Sigmoid colon (tissue), 7 donors: Measurements from ENCODE around the gene ZNF774. TPM values are rescaled to one million over a fixed set of nuclear protein-coding genes. Genes with fewer than 3 reads are reported as not detected.

Source experiments
- DNase-seq: peaks from one replicate; pipeline ENCODE4 v3.0.0-alpha.2; 2019
- H3K27ac ChIP-seq, 4 donors: fragments of 200-600 bp; sonication (generic); one replicate each; pipeline ENCODE4 v1.5.1; 2016 to 2019; ENCODE audit warnings: mild to moderate bottlenecking in 1 of 4
- H3K27me3 ChIP-seq, 3 donors: fragments of 200-600 bp; sonication (generic); one replicate each; pipeline ENCODE4 v1.5.1; 2019; ENCODE audit warnings: mild to moderate bottlenecking in 1 of 3
- H3K36me3 ChIP-seq, 4 donors: fragments of 200-600 bp; sonication (generic); one replicate each; pipeline ENCODE4 v1.5.1; 2016 to 2019
- H3K4me1 ChIP-seq, 4 donors: fragments of 200-600 bp; sonication (generic); one replicate each; pipeline ENCODE4 v1.5.1; 2017 to 2019
- H3K4me3 ChIP-seq, 4 donors: fragments of 200-600 bp; sonication (generic); one replicate each; pipeline ENCODE4 v1.5.1; 2017 to 2019; ENCODE audit warnings: mild to moderate bottlenecking in 2 of 4, moderate library complexity in 1 of 4
- H3K9me3 ChIP-seq, 4 donors: fragments of 200-600 bp in 3 of 4; sonication (generic) in 3 of 4; one replicate each; pipeline versions ENCODE4 v1.5.1 to v1.6.1; 2013 to 2019
- EP300 ChIP-seq, 4 donors: sonication (generic); formaldehyde crosslinking; IDR thresholded peaks; one replicate each; pipeline ENCODE4 v1.6.1; 2017; ENCODE audit warnings: antibody characterized with exemption in 4 of 4
- POLR2A ChIP-seq, 2 donors: fragments of 450-650 bp; IDR thresholded peaks; one replicate each; pipeline ENCODE4 v1.6.1; 2016; ENCODE audit warnings: antibody characterized with exemption in 2 of 2, mild to moderate bottlenecking in 2 of 2, moderate library complexity in 2 of 2
- POLR2AphosphoS5 ChIP-seq, 4 donors: sonication (generic); formaldehyde crosslinking; IDR thresholded peaks; one replicate each; pipeline ENCODE4 v1.6.1; 2017; ENCODE audit warnings: antibody characterized with exemption in 4 of 4
- WGBS, 2 donors: extraction: QIAGEN DNeasy Blood & Tissue Kit; methylation state at CpG; one replicate each; pipeline ENCODE4 v1.1.7; 2013; 5-methylcytosine and 5-hydroxymethylcytosine counted together
- intact Hi-C: fragments of 100-400 bp; cut with DNase I; formaldehyde crosslinking; loops from one replicate; pipeline ENCODE4 v1.15.1; 2023
- polyA plus RNA-seq, 3 donors: library from polyadenylated mRNA; stranded (reverse); fragments of 200-250 nt; gene quantifications; one replicate each; pipeline ENCODE4 v1.2.3, GENCODE V29; 2013
- total RNA-seq, 4 donors: library from RNA; depleted of rRNA; stranded (reverse); fragments of >200 nt; gene quantifications; one replicate each; pipeline ENCODE4 v1.1.0, GENCODE V29; 2016
- TF ChIP-seq, protein P1 (sequence below), 4 experiments: fragments of 450-650 bp in 3 of 4; fragments of 200-600 bp in 1 of 4; IDR thresholded peaks; one replicate each; pipeline ENCODE4 v1.5.1; 2016 to 2019; ENCODE audit warnings: antibody characterized with exemption in 4 of 4, mild to moderate bottlenecking in 3 of 4, moderate library complexity in 2 of 4
- donor health status: healthy with polysubstance abuse.
- donor health status: Bipolar disorder and iron deficiency.
- donor health status: healthy.

The ZNF774 gene
- total and polyA plus RNA-seq, 7 donors: 1.4 to 4.3 (median 2.3) TPM

DNA sequence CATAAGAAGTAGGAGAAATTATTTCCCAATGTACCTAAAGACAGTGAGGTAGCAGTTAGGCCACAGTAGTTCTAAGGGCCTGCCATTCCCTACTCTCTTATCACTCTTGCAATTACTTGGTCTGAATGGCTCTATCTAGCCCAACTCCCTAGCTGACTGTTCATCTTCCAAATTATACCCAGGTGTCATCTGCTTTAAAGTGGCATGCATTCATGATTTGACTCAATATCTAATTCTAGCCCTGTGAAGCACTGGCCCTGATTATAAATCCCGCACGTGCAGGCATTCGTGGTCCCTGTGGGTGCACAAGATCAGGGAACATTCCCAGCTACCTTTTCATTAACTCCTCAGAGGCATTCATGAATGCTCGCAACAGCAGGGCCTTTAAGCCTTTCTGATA lies 43.1 kb upstream of the ZNF774 start:
- WGBS, 2 donors: 95% methylated on average over 4 of the region's 4 CpGs
- intact Hi-C loops: no loop called here
- no peak for DNase-seq
- H3K36me3 ChIP-seq: no peaks in the 10 kb centered on the region
- no peak overlapping the region for H3K27ac ChIP-seq
- TF ChIP-seq, protein P1, sequence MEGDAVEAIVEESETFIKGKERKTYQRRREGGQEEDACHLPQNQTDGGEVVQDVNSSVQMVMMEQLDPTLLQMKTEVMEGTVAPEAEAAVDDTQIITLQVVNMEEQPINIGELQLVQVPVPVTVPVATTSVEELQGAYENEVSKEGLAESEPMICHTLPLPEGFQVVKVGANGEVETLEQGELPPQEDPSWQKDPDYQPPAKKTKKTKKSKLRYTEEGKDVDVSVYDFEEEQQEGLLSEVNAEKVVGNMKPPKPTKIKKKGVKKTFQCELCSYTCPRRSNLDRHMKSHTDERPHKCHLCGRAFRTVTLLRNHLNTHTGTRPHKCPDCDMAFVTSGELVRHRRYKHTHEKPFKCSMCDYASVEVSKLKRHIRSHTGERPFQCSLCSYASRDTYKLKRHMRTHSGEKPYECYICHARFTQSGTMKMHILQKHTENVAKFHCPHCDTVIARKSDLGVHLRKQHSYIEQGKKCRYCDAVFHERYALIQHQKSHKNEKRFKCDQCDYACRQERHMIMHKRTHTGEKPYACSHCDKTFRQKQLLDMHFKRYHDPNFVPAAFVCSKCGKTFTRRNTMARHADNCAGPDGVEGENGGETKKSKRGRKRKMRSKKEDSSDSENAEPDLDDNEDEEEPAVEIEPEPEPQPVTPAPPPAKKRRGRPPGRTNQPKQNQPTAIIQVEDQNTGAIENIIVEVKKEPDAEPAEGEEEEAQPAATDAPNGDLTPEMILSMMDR (IDR thresholded peaks at IDR 0.05): no peak
- TF ChIP-seq POLR2A (IDR thresholded peaks at IDR 0.05): no peak
- no peak for TF ChIP-seq EP300 (IDR thresholded peaks at IDR 0.05)
- no peak for TF ChIP-seq POLR2AphosphoS5 (IDR thresholded peaks at IDR 0.05)
- H3K27me3 ChIP-seq: no peaks in the 10 kb centered on the region
- no peaks in the 10 kb centered on the region for H3K9me3 ChIP-seq
- H3K4me1 ChIP-seq: no peaks in the 10 kb centered on the region
- no peak overlapping the region for H3K4me3 ChIP-seq

DNA sequence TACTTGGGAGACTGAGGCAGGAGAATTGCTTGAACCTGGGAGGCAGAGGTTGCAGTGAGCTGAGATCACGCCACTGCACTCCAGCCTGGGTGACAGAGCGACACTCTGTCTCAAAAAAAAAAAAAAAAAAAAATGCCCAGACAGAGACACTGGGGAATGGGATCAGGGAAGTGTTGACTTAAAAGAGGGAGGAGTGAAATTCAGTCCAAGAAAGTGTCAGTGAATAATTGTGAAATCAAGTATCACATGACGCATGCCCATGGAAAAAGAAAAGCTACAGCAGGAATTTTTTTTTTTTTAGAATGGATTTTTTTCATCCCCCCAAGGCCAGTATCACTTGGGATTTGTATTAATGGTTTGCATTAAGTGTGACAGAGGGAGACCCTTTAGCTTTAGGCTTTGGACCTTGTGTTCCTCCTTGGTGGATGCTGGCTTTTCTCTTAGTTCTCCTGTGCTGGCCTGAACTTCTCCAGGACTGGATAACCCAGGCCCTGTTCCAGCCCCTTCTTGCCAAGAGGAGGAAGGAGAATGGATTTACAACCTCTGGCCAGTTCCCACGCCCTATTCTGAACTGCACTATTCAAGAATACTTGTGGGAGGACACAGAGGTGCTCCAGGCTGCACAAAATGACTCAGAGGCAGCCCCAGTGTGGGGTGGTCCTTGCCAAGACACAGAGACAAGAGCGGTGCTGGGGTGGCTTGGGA lies 36.7 kb upstream of the ZNF774 start:
- H3K4me3 ChIP-seq: no peak overlapping the region
- no peaks in the 10 kb centered on the region for H3K36me3 ChIP-seq
- peak; percentile 97 for DNase-seq
- no peaks in the 10 kb centered on the region for H3K27me3 ChIP-seq
- H3K27ac ChIP-seq: peak overlapping the region; percentile 82 to 85 (median 84)
- intact Hi-C loops: loop anchor here (5.0 to 10.0 kb wide), 3 partner anchors 47 to 569 kb away; partner anchors contain the start of gene FES
- TF ChIP-seq EP300 (IDR thresholded peaks at IDR 0.05) (peak in 3 of 4 donors; percentile 62 to 70 (median 70)), POLR2AphosphoS5 (IDR thresholded peaks at IDR 0.05) (peak; percentile 73 to 89 (median 84)), POLR2A (IDR thresholded peaks at IDR 0.05) (no peak)
- TF ChIP-seq, protein P1 (IDR thresholded peaks at IDR 0.05): no peak
- H3K4me1 ChIP-seq: peaks cover 0 to 35% (median 33%) of the 10 kb centered on the region in 4 donors
- 37 to 50% methylated on average over 5 of the region's 5 CpGs for WGBS, 2 donors
- no peaks in the 10 kb centered on the region for H3K9me3 ChIP-seq

DNA sequence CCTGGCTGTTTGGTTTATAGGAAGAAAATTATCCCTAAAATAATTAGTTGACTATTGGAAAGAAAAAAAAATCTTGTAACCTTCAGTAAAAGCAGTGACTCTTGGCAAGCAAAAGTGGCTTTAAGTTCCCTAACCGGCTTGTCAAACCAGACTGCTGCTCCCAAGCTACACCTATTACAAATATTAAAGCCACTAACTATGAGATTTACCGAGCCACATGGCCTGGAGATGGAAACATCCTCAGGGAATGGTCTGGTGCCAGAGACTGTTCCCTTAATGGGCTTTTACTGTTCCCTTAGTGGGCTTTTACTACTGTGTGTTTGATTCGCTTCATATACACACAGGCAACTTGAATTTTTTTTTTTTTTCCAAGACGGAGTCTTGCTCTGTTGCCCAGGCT lies 35.9 kb upstream of the ZNF774 start:
- H3K9me3 ChIP-seq: no peaks in the 10 kb centered on the region
- H3K27ac ChIP-seq: peak overlapping the region; percentile 82 to 85 (median 84)
- no peaks in the 10 kb centered on the region for H3K36me3 ChIP-seq
- TF ChIP-seq POLR2AphosphoS5 (IDR thresholded peaks at IDR 0.05): peak; percentile 14 to 80 (median 62)
- peak in 1 of 4 donors; percentile 62 for TF ChIP-seq EP300 (IDR thresholded peaks at IDR 0.05)
- TF ChIP-seq POLR2A (IDR thresholded peaks at IDR 0.05): no peak
- peaks cover 0 to 36% (median 34%) of the 10 kb centered on the region in 4 donors for H3K4me1 ChIP-seq
- no peak overlapping the region for H3K4me3 ChIP-seq
- intact Hi-C loops: loop anchor here (5.0 to 10.0 kb wide), 3 partner anchors 46 to 569 kb away; partner anchors contain the start of gene FES
- H3K27me3 ChIP-seq: no peaks in the 10 kb centered on the region
- peak; percentile 80 for DNase-seq
- 20 to 53% methylated on average over 4 of the region's 4 CpGs for WGBS, 2 donors

DNA sequence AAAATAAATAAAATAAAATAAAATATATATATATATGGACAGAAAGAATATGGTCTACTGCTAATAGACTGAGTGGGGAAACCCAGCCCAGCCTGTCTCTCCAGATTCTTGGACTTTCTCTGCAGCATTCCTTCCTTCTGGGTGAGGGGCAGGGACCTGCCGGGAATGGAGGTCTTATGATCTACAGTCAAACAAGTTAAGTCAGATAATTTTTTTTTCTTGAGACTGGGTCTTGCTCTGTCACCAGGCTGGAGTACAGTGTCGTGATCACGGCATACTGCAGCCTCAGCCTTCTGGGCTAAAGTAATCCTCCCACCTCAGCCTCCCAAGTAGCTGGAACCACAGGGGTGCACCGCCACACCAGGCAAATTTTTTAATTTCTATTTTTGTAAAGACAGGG lies 33.5 kb upstream of the ZNF774 start:
- no peak for DNase-seq
- TF ChIP-seq POLR2AphosphoS5 (IDR thresholded peaks at IDR 0.05) (no peak), POLR2A (IDR thresholded peaks at IDR 0.05) (no peak), EP300 (IDR thresholded peaks at IDR 0.05) (no peak)
- TF ChIP-seq, protein P1 (IDR thresholded peaks at IDR 0.05): no peak
- Histone ChIP-seq H3K36me3 (no peaks in the 10 kb centered on the region), H3K27me3 (no peaks in the 10 kb centered on the region), H3K27ac (no peak overlapping the region), H3K9me3 (no peaks in the 10 kb centered on the region), H3K4me1 (peaks cover 0 to 49% (median 43%) of the 10 kb centered on the region in 4 donors), H3K4me3 (no peak overlapping the region)
- 69 to 89% methylated on average over 4 of the region's 4 CpGs for WGBS, 2 donors
- intact Hi-C loops: loop anchor here (5.0 to 10.0 kb wide), 3 partner anchors 44 to 566 kb away; partner anchors contain the start of gene FES
